ENCODE data around the gene INHBE. TPM values are rescaled to one million over a fixed set of nuclear protein-coding genes. Genes with fewer than 3 reads are reported as not detected.

Gene INHBE
- total RNA-seq, 1 donor from 2014 or later, result 18.0 TPM

DNA sequence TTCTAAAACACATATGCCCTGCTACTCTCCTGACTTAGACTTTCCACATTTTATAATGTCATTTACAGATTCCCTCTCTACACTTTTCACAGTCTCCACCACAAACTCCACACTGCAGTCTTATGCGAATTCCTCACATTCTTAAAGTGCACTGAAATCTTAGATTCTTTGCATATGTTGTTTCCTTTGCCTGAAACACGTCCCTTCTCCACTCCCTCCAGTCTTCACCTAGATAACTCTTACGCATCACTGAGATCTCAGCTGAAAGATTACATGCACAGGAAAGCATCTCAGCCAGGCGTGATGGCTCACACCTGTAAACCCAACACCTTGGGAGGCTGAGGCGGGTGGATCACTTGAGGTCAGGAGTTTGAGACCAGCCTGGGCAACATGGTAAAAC, 28.4 kb downstream of the INHBE start:
- no peak for DNase-seq
- peaks cover 3% of the 10 kb centered on the region for H3K36me3 Mint-ChIP-seq (ENCODE audit: unreplicated experiment)
- H3K4me1 Mint-ChIP-seq (ENCODE audit: low read depth, unreplicated experiment), result peaks cover 3% of the 10 kb centered on the region
- TF ChIP-seq, protein P1, sequence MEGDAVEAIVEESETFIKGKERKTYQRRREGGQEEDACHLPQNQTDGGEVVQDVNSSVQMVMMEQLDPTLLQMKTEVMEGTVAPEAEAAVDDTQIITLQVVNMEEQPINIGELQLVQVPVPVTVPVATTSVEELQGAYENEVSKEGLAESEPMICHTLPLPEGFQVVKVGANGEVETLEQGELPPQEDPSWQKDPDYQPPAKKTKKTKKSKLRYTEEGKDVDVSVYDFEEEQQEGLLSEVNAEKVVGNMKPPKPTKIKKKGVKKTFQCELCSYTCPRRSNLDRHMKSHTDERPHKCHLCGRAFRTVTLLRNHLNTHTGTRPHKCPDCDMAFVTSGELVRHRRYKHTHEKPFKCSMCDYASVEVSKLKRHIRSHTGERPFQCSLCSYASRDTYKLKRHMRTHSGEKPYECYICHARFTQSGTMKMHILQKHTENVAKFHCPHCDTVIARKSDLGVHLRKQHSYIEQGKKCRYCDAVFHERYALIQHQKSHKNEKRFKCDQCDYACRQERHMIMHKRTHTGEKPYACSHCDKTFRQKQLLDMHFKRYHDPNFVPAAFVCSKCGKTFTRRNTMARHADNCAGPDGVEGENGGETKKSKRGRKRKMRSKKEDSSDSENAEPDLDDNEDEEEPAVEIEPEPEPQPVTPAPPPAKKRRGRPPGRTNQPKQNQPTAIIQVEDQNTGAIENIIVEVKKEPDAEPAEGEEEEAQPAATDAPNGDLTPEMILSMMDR (IDR thresholded peaks at IDR 0.05; ENCODE audit: partially characterized antibody, unreplicated experiment), result no peak
- no peak overlapping the region for H3K27ac Mint-ChIP-seq (ENCODE audit: unreplicated experiment)
- H3K27me3 Mint-ChIP-seq (ENCODE audit: unreplicated experiment), result peaks cover 9% of the 10 kb centered on the region
- peaks cover 12% of the 10 kb centered on the region for H3K9me3 Mint-ChIP-seq (ENCODE audit: unreplicated experiment)
- no peak overlapping the region for H3K4me3 Mint-ChIP-seq (ENCODE audit: unreplicated experiment)

DNA sequence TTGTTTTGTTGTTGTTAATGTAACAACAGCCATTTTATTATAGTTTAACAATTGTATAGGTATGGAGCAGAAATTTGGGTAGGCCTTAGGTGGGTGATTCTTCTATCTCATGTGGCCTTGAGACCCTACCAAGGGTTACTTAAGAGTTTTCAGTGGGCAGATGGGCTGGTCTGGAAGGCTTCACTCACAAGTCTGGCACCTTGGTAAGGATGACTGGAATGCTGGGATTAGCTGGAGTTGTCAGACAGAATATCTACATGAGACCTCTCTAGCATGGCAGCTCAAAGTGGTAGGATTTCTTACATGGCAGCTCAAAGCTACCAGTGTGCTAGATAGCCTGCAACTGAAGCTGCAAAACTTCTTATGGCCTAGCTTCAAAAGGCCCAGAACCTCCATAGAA, 30.6 kb downstream of the INHBE start:
- no peak overlapping the region for H3K27ac Mint-ChIP-seq (ENCODE audit: unreplicated experiment)
- H3K27me3 Mint-ChIP-seq (ENCODE audit: unreplicated experiment), result peaks cover 23% of the 10 kb centered on the region
- H3K9me3 Mint-ChIP-seq (ENCODE audit: unreplicated experiment), result peaks cover 21% of the 10 kb centered on the region
- peaks cover 13% of the 10 kb centered on the region for H3K4me1 Mint-ChIP-seq (ENCODE audit: low read depth, unreplicated experiment)
- H3K36me3 Mint-ChIP-seq (ENCODE audit: unreplicated experiment), result peaks cover 17% of the 10 kb centered on the region
- no peak for DNase-seq
- TF ChIP-seq, protein P1 (IDR thresholded peaks at IDR 0.05; ENCODE audit: partially characterized antibody, unreplicated experiment), result no peak
- H3K4me3 Mint-ChIP-seq (ENCODE audit: unreplicated experiment), result no peak overlapping the region

DNA sequence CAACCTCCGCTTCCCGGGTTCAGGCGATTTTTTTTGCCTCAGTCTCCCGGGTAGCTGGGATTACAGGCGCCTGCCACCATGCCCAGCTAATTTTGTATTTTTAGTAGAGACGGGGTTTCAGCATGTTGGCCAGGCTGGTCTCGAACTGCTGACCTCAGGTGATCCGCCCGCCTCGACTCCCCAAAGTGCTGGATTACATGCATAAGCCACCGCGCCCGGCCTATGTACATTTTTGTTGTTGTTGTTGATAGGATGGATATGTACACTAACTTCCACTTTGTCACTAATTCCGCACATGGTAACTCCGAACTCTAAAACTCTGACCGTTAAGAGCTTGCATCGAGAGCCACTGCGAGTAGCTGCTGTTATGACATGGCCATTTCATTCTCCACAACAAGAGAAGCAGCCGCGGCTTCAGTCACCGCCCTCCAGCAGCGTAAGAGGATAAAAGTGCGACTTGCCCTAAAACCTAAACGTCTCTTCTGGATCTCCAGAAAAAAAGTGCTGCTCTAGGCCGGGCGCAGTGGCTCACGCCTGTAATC, 32.0 kb downstream of the INHBE start:
- peaks cover 22% of the 10 kb centered on the region for H3K9me3 Mint-ChIP-seq (ENCODE audit: unreplicated experiment)
- H3K27ac Mint-ChIP-seq (ENCODE audit: unreplicated experiment), result peak overlapping the region; percentile 96
- H3K27me3 Mint-ChIP-seq (ENCODE audit: unreplicated experiment), result peaks cover 28% of the 10 kb centered on the region
- H3K4me3 Mint-ChIP-seq (ENCODE audit: unreplicated experiment), result peak overlapping the region; percentile 94
- TF ChIP-seq, protein P1 (IDR thresholded peaks at IDR 0.05; ENCODE audit: partially characterized antibody, unreplicated experiment), result no peak
- H3K36me3 Mint-ChIP-seq (ENCODE audit: unreplicated experiment), result peaks cover 23% of the 10 kb centered on the region
- DNase-seq, result no peak
- H3K4me1 Mint-ChIP-seq (ENCODE audit: low read depth, unreplicated experiment), result peaks cover 20% of the 10 kb centered on the region

DNA sequence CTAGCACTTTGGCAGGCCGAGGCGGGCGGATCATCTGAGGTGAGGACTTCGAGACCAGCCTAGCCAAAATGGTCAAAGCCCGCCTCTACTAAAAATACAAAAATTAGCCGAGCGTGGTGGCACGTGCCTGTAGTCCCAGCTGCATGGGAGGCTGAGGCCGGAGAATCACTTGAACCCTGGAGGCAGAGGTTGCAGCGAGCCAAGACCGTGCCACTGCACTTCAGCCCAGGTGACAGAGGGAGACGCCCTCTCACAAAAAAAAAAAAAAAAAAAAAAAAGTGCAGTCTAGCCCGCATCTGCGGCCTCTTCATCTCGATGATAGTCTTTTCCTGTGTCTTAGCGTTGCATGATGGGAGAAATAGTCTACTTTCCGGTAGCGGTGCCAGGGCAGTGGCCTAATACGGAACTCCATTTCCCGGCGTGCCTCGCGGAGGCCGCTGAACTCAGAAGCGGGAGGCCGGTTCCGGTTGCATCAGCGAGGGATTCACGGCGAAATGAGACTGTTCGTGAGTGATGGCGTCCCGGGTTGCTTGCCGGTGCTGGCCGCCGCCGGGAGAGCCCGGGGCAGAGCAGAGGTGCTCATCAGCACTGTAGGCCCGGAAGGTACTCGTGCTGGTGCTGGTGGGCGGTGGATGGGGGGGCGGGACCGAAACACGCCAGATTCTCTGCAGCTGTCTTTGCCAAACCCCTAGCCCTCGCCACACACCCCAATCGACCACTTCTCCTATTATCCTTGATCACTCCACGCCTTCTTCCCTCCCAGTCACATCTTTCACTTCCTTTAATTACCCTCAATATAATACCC, 32.7 kb downstream of the INHBE start, which contains the start of gene MARS1:
MARS1 (plus strand) TSS at position 472 of the 805 bp plus-strand sequence; CDS start at position 495, 23 bp downstream.
- peaks cover 22% of the 10 kb centered on the region for H3K4me1 Mint-ChIP-seq (ENCODE audit: low read depth, unreplicated experiment)
- peak within 1 kb of the TSS; percentile 96 for H3K27ac Mint-ChIP-seq (ENCODE audit: unreplicated experiment)
- H3K36me3 Mint-ChIP-seq (ENCODE audit: unreplicated experiment), result peaks cover 23% of the 10 kb centered on the region
- peak; percentile 90 for DNase-seq
- TF ChIP-seq, protein P1 (IDR thresholded peaks at IDR 0.05; ENCODE audit: partially characterized antibody, unreplicated experiment), result peak; percentile 10
- H3K4me3 Mint-ChIP-seq (ENCODE audit: unreplicated experiment), result peak within 1 kb of the TSS; percentile 94
- H3K9me3 Mint-ChIP-seq (ENCODE audit: unreplicated experiment), result peaks cover 22% of the 10 kb centered on the region
- peaks cover 28% of the 10 kb centered on the region for H3K27me3 Mint-ChIP-seq (ENCODE audit: unreplicated experiment)
